ENCODE data around the gene CLDN4.

GRCh38 chr7:73809467-73809951, 21.3 kb upstream of the CLDN4 start:
- no peak for TF ChIP-seq CTCF (IDR thresholded peaks at IDR 0.05)
- no peak for TF ChIP-seq POLR2A (IDR thresholded peaks at IDR 0.05)

Measured in lower leg skin (tissue), 3 donors.